Mesothelial cell of epicardium (in vitro differentiated cells): ENCODE results near the gene BORCS5. TPM values are rescaled to one million over a fixed set of nuclear protein-coding genes. Genes with fewer than 3 reads are reported as not detected.
"Not testable (repeated sequence)": the region's sequence is repeated elsewhere in the genome, so short reads cannot be mapped to it uniquely, and the experiment has no call there.

Experiments used
- DNase-seq, 2 experiments: peaks; one replicate each; pipeline ENCODE4 v3.0.0; 2021; ENCODE audit warnings: low spot score in 2 of 2; ENCODE audit not compliant: unreplicated experiment in 2 of 2
- H3K27ac Mint-ChIP-seq: 2 replicates; pipeline ENCODE4 v1.8.0; 2021; ENCODE audit warnings: mixed read lengths
- H3K27me3 Mint-ChIP-seq: 2 replicates; pipeline ENCODE4 v1.8.0; 2021; ENCODE audit warnings: low read depth, mixed read lengths
- H3K36me3 Mint-ChIP-seq: 2 replicates; pipeline ENCODE4 v1.8.0; 2021; ENCODE audit warnings: mixed read lengths
- H3K4me1 Mint-ChIP-seq: 2 replicates; pipeline ENCODE4 v1.8.0; 2021; ENCODE audit warnings: mixed read lengths
- H3K4me3 Mint-ChIP-seq: 2 replicates; pipeline ENCODE4 v1.8.0; 2021; ENCODE audit warnings: mild to moderate bottlenecking, moderate library complexity, mixed read lengths
- H3K9me3 Mint-ChIP-seq: 2 replicates; pipeline ENCODE4 v1.8.0; 2021; ENCODE audit warnings: mixed read lengths
- CTCF ChIP-seq: fragments of 200-600 bp; sonication (generic); IDR thresholded peaks from one replicate; pipeline ENCODE4 v1.5.0; 2021; ENCODE audit warnings: antibody characterized with exemption; ENCODE audit not compliant: unreplicated experiment
- total RNA-seq: library from RNA; stranded (reverse); gene quantifications from 3 replicates; pipeline ENCODE4 v1.2.1, GENCODE V29; 2021

The BORCS5 gene
- total RNA-seq, 1 donor from 2014 or later, result 11.0 TPM

GRCh38 chr12:12406762-12407161, 49.9 kb downstream of the BORCS5 start:
- no peaks in the 10 kb centered on the region for H3K27me3 Mint-ChIP-seq
- no peak for TF ChIP-seq CTCF
- peaks cover 12% of the 10 kb centered on the region for H3K4me1 Mint-ChIP-seq
- H3K4me3 Mint-ChIP-seq, result no peak overlapping the region
- DNase-seq, result no peak
- H3K36me3 Mint-ChIP-seq, result peaks cover 6% of the 10 kb centered on the region
- peaks cover 14% of the 10 kb centered on the region for H3K9me3 Mint-ChIP-seq
- no peak overlapping the region for H3K27ac Mint-ChIP-seq

GRCh38 chr12:12408265-12408690, 51.4 kb downstream of the BORCS5 start:
- Mint-ChIP-seq H3K27ac (no peak overlapping the region), H3K4me1 (peaks cover 9% of the 10 kb centered on the region), H3K4me3 (no peak overlapping the region), H3K27me3 (no peaks in the 10 kb centered on the region), H3K36me3 (peaks cover 2% of the 10 kb centered on the region), H3K9me3 (peaks cover 21% of the 10 kb centered on the region)
- DNase-seq, result no peak
- TF ChIP-seq CTCF, result no peak

GRCh38 chr12:12409337-12409736, 52.5 kb downstream of the BORCS5 start:
- peaks cover 21% of the 10 kb centered on the region for H3K9me3 Mint-ChIP-seq
- not testable (repeated sequence) for DNase-seq, H3K27ac Mint-ChIP-seq, H3K36me3 Mint-ChIP-seq, H3K27me3 Mint-ChIP-seq, H3K4me3 Mint-ChIP-seq, H3K4me1 Mint-ChIP-seq

- TF ChIP-seq CTCF, result no peak
- DNase-seq, result no peak
- no peak overlapping the region for H3K27ac Mint-ChIP-seq
These were observed 59.0 kb downstream of the BORCS5 start for GRCh38 chr12:12415886-12416285.

DNA sequence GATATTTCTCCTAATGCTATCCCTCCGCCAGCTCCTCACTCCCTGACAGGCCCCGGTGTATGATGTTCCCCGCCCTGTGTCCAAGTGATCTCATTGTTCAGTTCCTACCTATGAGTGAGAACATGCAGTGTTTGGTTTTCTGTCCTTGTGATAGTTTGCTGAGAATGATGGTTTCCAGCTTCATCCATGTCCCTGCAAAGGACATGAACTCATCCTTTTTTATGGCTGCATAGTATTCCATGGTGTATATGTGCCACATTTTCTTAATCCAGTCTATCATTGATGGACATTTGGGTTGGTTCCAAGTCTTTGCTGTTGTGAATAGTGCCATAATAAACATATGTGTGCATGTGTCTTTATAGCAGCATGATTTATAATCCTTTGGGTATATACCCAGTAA, 62.3 kb downstream of the BORCS5 start:
- Mint-ChIP-seq H3K9me3 (peaks cover 30% of the 10 kb centered on the region), H3K36me3 (peaks cover 39% of the 10 kb centered on the region)
- not testable (repeated sequence) for H3K27ac Mint-ChIP-seq, DNase-seq, H3K27me3 Mint-ChIP-seq, H3K4me1 Mint-ChIP-seq, H3K4me3 Mint-ChIP-seq

More at GRCh38 chr12:12415886-12416285, 59.0 kb downstream of the BORCS5 start:
- Mint-ChIP-seq H3K36me3 (peaks cover 18% of the 10 kb centered on the region), H3K4me1 (no peaks in the 10 kb centered on the region), H3K9me3 (peaks cover 31% of the 10 kb centered on the region), H3K27me3 (no peaks in the 10 kb centered on the region), H3K4me3 (no peak overlapping the region)

- TF ChIP-seq CTCF, result no peak
- Mint-ChIP-seq H3K4me1 (no peaks in the 10 kb centered on the region), H3K9me3 (peaks cover 42% of the 10 kb centered on the region), H3K36me3 (peaks cover 42% of the 10 kb centered on the region), H3K27ac (no peak overlapping the region), H3K4me3 (no peak overlapping the region), H3K27me3 (no peaks in the 10 kb centered on the region)
- no peak for DNase-seq
These were observed 66.5 kb downstream of the BORCS5 start for GRCh38 chr12:12423367-12423766.

DNA sequence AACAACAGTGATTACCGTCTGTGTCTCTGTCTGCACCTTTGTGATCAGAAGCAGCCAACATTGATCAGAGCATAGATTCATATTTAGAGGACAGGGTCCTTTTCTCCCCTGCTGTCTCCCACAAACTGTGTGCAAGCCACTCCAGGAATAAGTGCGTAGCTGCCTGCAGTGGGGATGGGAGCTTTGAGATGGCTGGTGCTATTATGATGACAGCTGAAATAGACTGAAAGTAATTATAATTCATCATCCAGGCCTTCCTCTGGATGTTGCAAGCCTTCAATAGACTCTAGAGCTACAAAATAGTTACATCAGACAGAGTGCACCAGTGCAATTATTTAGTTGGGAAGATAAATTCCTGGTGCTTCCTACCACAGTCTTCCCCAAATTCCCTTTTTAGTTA, 68.1 kb downstream of the BORCS5 start:
- no peak for DNase-seq
- TF ChIP-seq CTCF, result no peak
- H3K9me3 Mint-ChIP-seq, result peaks cover 38% of the 10 kb centered on the region
- H3K36me3 Mint-ChIP-seq, result peaks cover 37% of the 10 kb centered on the region
- no peak overlapping the region for H3K4me3 Mint-ChIP-seq
- peaks cover 12% of the 10 kb centered on the region for H3K4me1 Mint-ChIP-seq
- H3K27me3 Mint-ChIP-seq, result no peaks in the 10 kb centered on the region
- no peak overlapping the region for H3K27ac Mint-ChIP-seq
